Sigmoid colon (tissue), 4 donors: ENCODE results near the gene CDKL5.

Source experiments
- CTCF ChIP-seq, 4 experiments: fragments of 450-650 bp in 3 of 4; fragments of 200-600 bp in 1 of 4; IDR thresholded peaks; one replicate each; pipeline ENCODE4 v1.5.1; 2016 to 2019; ENCODE audit warnings: antibody characterized with exemption in 4 of 4, mild to moderate bottlenecking in 3 of 4, moderate library complexity in 2 of 4
- EP300 ChIP-seq, 4 donors: sonication (generic); formaldehyde crosslinking; IDR thresholded peaks; one replicate each; pipeline ENCODE4 v1.6.1; 2017; ENCODE audit warnings: antibody characterized with exemption in 4 of 4
- POLR2A ChIP-seq, 2 donors: fragments of 450-650 bp; IDR thresholded peaks; one replicate each; pipeline ENCODE4 v1.6.1; 2016; ENCODE audit warnings: antibody characterized with exemption in 2 of 2, mild to moderate bottlenecking in 2 of 2, moderate library complexity in 2 of 2
- POLR2AphosphoS5 ChIP-seq, 4 donors: sonication (generic); formaldehyde crosslinking; IDR thresholded peaks; one replicate each; pipeline ENCODE4 v1.6.1; 2017; ENCODE audit warnings: antibody characterized with exemption in 4 of 4

GRCh38 chrX:18661273-18661672, 235.9 kb downstream of the CDKL5 start:
- no peak for TF ChIP-seq CTCF (IDR thresholded peaks at IDR 0.05)
- TF ChIP-seq POLR2A (IDR thresholded peaks at IDR 0.05), result no peak
- TF ChIP-seq POLR2AphosphoS5 (IDR thresholded peaks at IDR 0.05), result no peak
- TF ChIP-seq EP300 (IDR thresholded peaks at IDR 0.05), result no peak
